ENCODE measurements around the gene PDE3A. TPM values are rescaled to one million over a fixed set of nuclear protein-coding genes. Genes with fewer than 3 reads are reported as not detected.

Gene PDE3A
- total and polyA plus RNA-seq, 8 donors = 4.9 to 16.5 (median 12.6) TPM

DNA sequence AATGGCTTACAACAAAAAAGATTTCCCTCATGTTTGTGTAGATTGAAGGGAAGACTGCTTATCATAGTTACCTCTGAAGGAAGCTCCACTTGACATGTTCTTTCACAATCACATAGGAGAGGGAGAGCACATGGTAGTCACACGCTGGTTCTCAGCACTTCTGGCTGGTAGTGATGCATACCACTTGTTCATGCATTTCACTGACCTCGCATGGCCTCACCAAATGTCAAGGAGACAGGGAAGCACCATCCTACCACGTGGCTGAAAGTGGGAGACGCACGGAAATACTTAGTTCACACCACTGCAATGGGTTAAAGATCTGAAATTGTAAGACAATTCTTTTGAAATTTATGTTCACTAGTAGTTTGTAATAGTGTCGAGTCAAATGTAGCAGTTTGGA is 74.0 kb downstream of the PDE3A start:
- intact Hi-C loops (cut with DNase I) = no loop called here
- no peak for ATAC-seq
- Histone ChIP-seq H3K36me3 (no peaks in the 10 kb centered on the region), H3K4me3 (no peak overlapping the region), H3K4me1 (no peaks in the 10 kb centered on the region), H3K9me3 (no peaks in the 10 kb centered on the region), H3K27ac (no peak overlapping the region), H3K27me3 (no peaks in the 10 kb centered on the region)
- DNase-seq = no peak
- 61 to 88% methylated on average over 6 of the region's 6 CpGs for whole genome bisulfite sequencing, 2 donors
- TF ChIP-seq, protein P1, sequence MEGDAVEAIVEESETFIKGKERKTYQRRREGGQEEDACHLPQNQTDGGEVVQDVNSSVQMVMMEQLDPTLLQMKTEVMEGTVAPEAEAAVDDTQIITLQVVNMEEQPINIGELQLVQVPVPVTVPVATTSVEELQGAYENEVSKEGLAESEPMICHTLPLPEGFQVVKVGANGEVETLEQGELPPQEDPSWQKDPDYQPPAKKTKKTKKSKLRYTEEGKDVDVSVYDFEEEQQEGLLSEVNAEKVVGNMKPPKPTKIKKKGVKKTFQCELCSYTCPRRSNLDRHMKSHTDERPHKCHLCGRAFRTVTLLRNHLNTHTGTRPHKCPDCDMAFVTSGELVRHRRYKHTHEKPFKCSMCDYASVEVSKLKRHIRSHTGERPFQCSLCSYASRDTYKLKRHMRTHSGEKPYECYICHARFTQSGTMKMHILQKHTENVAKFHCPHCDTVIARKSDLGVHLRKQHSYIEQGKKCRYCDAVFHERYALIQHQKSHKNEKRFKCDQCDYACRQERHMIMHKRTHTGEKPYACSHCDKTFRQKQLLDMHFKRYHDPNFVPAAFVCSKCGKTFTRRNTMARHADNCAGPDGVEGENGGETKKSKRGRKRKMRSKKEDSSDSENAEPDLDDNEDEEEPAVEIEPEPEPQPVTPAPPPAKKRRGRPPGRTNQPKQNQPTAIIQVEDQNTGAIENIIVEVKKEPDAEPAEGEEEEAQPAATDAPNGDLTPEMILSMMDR (IDR thresholded peaks at IDR 0.05) = no peak
- no peak for FAIRE-seq

DNA sequence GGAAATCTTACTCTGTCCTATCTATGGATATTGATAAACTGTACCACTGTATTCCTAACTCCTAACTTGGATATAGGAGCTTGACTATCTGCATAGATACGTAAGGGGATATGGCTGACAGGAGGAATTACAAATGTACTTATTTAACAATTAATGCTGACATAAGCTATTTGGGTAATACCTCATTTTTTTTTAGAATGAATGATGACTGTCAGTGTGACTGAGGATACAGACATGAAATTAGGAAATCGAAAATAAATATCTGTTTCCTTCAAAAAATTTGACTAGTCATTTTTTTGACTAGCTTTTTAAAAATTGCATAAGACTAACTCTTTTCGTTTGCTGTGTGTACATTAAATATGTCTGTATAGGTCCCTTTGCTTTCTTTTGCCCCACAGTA is 74.9 kb downstream of the PDE3A start:
- Histone ChIP-seq H3K4me3 (no peak overlapping the region), H3K9me3 (no peaks in the 10 kb centered on the region), H3K27ac (no peak overlapping the region), H3K36me3 (no peaks in the 10 kb centered on the region), H3K4me1 (no peaks in the 10 kb centered on the region), H3K27me3 (no peaks in the 10 kb centered on the region)
- intact Hi-C loops (cut with DNase I) = no loop called here
- TF ChIP-seq, protein P1 (IDR thresholded peaks at IDR 0.05) = no peak
- 50 to 71% methylated on average over 3 of the region's 3 CpGs for WGBS, 2 donors
- ATAC-seq (no peak), FAIRE-seq (no peak), DNase-seq (no peak)

DNA sequence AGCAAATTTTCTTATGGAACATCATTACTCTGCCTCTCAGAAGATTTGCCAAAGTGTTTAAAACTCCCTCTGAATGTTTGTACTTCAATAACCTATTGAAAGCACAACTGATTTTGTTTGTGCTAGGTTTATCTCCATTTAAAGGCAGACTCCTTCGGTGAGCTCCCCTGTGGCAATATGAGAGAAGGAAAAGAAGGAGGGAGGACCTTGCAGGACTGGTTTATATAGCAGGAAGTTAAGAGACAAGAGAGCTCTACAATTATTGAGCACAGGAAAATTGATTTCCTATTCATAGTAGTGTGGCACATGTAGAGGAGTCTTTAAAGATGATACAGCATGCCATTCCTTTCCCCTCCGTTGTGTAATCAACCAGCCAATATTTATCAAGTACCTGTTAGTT is 75.5 kb downstream of the PDE3A start:
- Histone ChIP-seq H3K36me3 (no peaks in the 10 kb centered on the region), H3K9me3 (no peaks in the 10 kb centered on the region), H3K27ac (no peak overlapping the region), H3K27me3 (no peaks in the 10 kb centered on the region), H3K4me3 (no peak overlapping the region), H3K4me1 (no peaks in the 10 kb centered on the region)
- ATAC-seq (peak in 2 of 4 donors; percentile 14 to 29), DNase-seq (no peak), FAIRE-seq (no peak)
- intact Hi-C loops (cut with DNase I) = no loop called here
- 23 to 35% methylated on average over 2 of the region's 2 CpGs for WGBS, 2 donors
- TF ChIP-seq, protein P1 (IDR thresholded peaks at IDR 0.05) = no peak

DNA sequence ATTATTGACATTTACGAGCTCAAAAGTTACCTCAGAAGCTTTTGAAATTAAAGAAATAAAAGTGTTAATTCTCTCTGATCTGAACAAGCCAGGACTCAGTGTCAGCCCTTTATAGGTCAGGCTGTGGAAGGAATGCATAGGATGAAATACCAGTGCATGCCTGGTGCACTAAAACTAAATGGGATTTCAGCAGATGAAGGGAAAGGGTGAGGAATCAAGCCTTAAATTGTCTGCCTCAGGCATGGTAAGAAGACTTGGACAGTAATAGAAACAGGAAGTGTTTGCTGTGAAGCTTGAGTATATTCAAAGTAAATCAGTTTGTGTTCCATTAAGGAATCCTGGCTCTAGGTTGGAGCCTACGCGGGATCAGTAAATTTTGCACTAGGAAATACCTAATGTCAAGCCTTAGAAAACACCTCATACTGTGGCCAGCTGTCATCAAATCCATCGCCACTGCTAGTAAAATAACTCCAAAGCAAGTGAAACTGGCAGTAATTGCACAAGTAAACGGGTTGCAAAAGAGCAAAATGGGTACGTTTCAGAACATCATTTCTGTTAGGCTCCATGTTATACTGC is 76.3 kb downstream of the PDE3A start:
- WGBS, 2 donors = 70 to 79% methylated on average over 6 of the region's 6 CpGs
- no peaks in the 10 kb centered on the region for H3K4me1 ChIP-seq
- intact Hi-C loops (cut with DNase I) = no loop called here
- no peaks in the 10 kb centered on the region for H3K9me3 ChIP-seq
- no peak overlapping the region for H3K27ac ChIP-seq
- FAIRE-seq (no peak), DNase-seq (no peak), ATAC-seq (no peak)
- H3K4me3 ChIP-seq = no peak overlapping the region
- H3K36me3 ChIP-seq = no peaks in the 10 kb centered on the region
- no peaks in the 10 kb centered on the region for H3K27me3 ChIP-seq
- TF ChIP-seq, protein P1 (IDR thresholded peaks at IDR 0.05) = no peak

DNA sequence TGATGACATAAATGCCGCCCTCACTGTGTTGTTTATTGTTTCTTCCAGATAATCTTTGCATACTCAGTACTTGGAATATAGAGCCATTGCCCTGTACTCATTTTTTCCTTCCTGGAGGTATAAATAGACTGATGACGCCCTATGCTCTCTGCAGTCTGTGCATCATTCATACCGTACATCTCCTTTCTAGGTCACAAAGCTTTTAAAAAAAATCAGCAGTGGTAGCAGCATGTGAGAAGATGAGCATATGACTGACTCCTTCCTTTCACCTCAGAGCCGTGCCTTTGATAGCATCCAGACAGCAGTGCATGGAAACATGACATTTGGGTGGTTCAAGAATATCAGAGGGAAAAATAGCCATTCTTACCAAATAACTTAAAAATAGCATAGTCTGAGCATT is 77.3 kb downstream of the PDE3A start:
- no peak for DNase-seq
- Histone ChIP-seq H3K4me3 (no peak overlapping the region), H3K4me1 (no peaks in the 10 kb centered on the region), H3K27me3 (no peaks in the 10 kb centered on the region), H3K36me3 (no peaks in the 10 kb centered on the region), H3K9me3 (no peaks in the 10 kb centered on the region), H3K27ac (no peak overlapping the region)
- TF ChIP-seq, protein P1 (IDR thresholded peaks at IDR 0.05) = no peak
- WGBS, 2 donors = 55 to 62% methylated on average over 4 of the region's 4 CpGs
- no peak for FAIRE-seq
- peak in 1 of 4 donors; percentile 25 for ATAC-seq
- intact Hi-C loops (cut with DNase I) = no loop called here

Measured in pancreas (tissue), 10 donors.